B cell (primary cell): Measurements from ENCODE around the gene LMOD2. TPM values are rescaled to one million over a fixed set of nuclear protein-coding genes. Genes with fewer than 3 reads are reported as not detected.

ENCODE experiments used
- ATAC-seq: fragments of 200-7000 bp; cut with Tn5 transposase; one replicate; pipeline ENCODE4 v1.10.0; 2021; ENCODE audit warnings: low read depth, mild to moderate bottlenecking, moderate number of reproducible peaks, moderate library complexity
- CTCF ChIA-PET: fragments of 350-600 bp; sonication (Branson Sonifier 250); formaldehyde crosslinking; loops from one replicate; lab custom pipeline; 2021; ENCODE audit warnings: antibody characterized with exemption, inconsistent platforms; lab: Charles Lee
- POLR2A ChIA-PET: fragments of 350-600 bp; sonication (Branson Sonifier 250); formaldehyde crosslinking; loops from one replicate; lab custom pipeline; 2021; ENCODE audit warnings: antibody characterized with exemption; lab: Charles Lee
- DNase-seq: peaks from one replicate; pipeline ENCODE4 v3.0.0; 2013
- H2AFZ ChIP-seq: 2 replicates; pipeline ENCODE4 v1.6.1; 2012; ENCODE audit warnings: mild to moderate bottlenecking, low read depth, low read length; ENCODE audit not compliant: insufficient read depth, poor library complexity, severe bottlenecking
- H3K27ac ChIP-seq, 2 donors: 1 replicate in 1 of 2; 2 replicates in 1 of 2; pipeline ENCODE4 v1.5.1; 2012 to 2013; ENCODE audit warnings: low read length in 2 of 2, mild to moderate bottlenecking in 2 of 2, moderate library complexity in 1 of 2
- H3K27me3 ChIP-seq, 4 experiments: fragments of 200-600 bp in 1 of 4; sonication (generic) in 1 of 4; replicated peaks in 1 of 4; 1 replicate in 2 of 4; 2 replicates in 2 of 4; pipeline versions ENCODE4 v1.6.1 to v1.7.0; 2013 to 2016; ENCODE audit warnings: low read length in 3 of 4, mild to moderate bottlenecking in 2 of 4, mixed read lengths in 1 of 4, moderate library complexity in 1 of 4; ENCODE audit not compliant: insufficient read depth in 4 of 4, control insufficient read depth in 3 of 4; ENCODE audit errors: control extremely low read depth in 1 of 4
- H3K36me3 ChIP-seq, 2 experiments: replicated peaks in 1 of 2; 1 replicate in 1 of 2; 2 replicates in 1 of 2; pipeline versions ENCODE4 v1.6.1 to v1.7.1; 2013; ENCODE audit warnings: low read length in 1 of 2; ENCODE audit not compliant: insufficient read depth in 2 of 2, control insufficient read depth in 1 of 2; ENCODE audit errors: control extremely low read depth in 1 of 2, extremely low read depth in 1 of 2
- H3K4me1 ChIP-seq, 2 donors: fragments of 200-600 bp in 1 of 2; sonication (generic) in 1 of 2; 1 replicate in 1 of 2; 2 replicates in 1 of 2; pipeline versions ENCODE4 v1.5.1 to v1.6.1; 2013 to 2017; ENCODE audit warnings: low read length in 2 of 2; ENCODE audit not compliant: control insufficient read depth in 2 of 2, insufficient read depth in 2 of 2
- H3K4me2 ChIP-seq: replicated peaks from 2 replicates; pipeline ENCODE3; 2012; ENCODE audit warnings: mild to moderate bottlenecking, low read depth, low read length; ENCODE audit not compliant: poor library complexity, severe bottlenecking
- H3K4me3 ChIP-seq, 5 experiments: fragments of 200-600 bp in 1 of 5; sonication (generic) in 1 of 5; 1 replicate in 3 of 5; 2 replicates in 2 of 5; pipeline versions ENCODE4 v1.5.1 to v1.7.0; 2011 to 2016; ENCODE audit warnings: low read length in 4 of 5, mild to moderate bottlenecking in 4 of 5, low read depth in 2 of 5, control low read depth in 1 of 5, moderate library complexity in 1 of 5; ENCODE audit not compliant: insufficient read depth in 1 of 5; ENCODE audit errors: control extremely low read depth in 1 of 5, extremely low read depth in 1 of 5
- H3K79me2 ChIP-seq: fragments of 200-600 bp; sonication (generic); one replicate; pipeline ENCODE4 v1.6.0; 2016; ENCODE audit warnings: low read length; ENCODE audit not compliant: control insufficient read depth, insufficient read depth
- H3K9ac ChIP-seq: fragments of 200-600 bp; sonication (generic); 2 replicates; pipeline ENCODE4 v1.6.1; 2017; ENCODE audit warnings: mild to moderate bottlenecking, low read length, moderate library complexity
- H3K9me3 ChIP-seq, 3 donors: one replicate each; pipeline versions ENCODE4 v1.6.1 to v1.7.1; 2013; ENCODE audit warnings: low read length in 2 of 3; ENCODE audit not compliant: control insufficient read depth in 2 of 3, insufficient read depth in 1 of 3; ENCODE audit errors: control extremely low read depth in 1 of 3
- H4K20me1 ChIP-seq: 2 replicates; pipeline ENCODE4 v1.6.0; 2012; ENCODE audit warnings: mild to moderate bottlenecking, low read length; ENCODE audit not compliant: insufficient read depth, control insufficient read depth, poor library complexity, severe bottlenecking
- H3K27ac Mint-ChIP-seq: one replicate; pipeline ENCODE4 v1.8.0; 2021; ENCODE audit warnings: mixed read lengths
- H3K27me3 Mint-ChIP-seq: one replicate; pipeline ENCODE4 v1.8.0; 2021; ENCODE audit warnings: mixed read lengths
- H3K4me1 Mint-ChIP-seq: one replicate; pipeline ENCODE4 v1.8.0; 2021; ENCODE audit warnings: mixed read lengths
- H3K4me3 Mint-ChIP-seq: one replicate; pipeline ENCODE4 v1.8.0; 2021; ENCODE audit warnings: mixed read lengths
- H3K9me3 Mint-ChIP-seq: one replicate; pipeline ENCODE4 v1.8.0; 2022; ENCODE audit warnings: mixed read lengths; ENCODE audit not compliant: insufficient read depth
- CTCF ChIP-seq: fragments of 200-600 bp; IDR thresholded peaks from one replicate; pipeline ENCODE4 v1.8.0; 2022; ENCODE audit warnings: antibody characterized with exemption, mild to moderate bottlenecking
- EZH2 ChIP-seq: IDR thresholded peaks from 2 replicates; pipeline ENCODE4 v1.6.1; 2012; ENCODE audit warnings: borderline replicate concordance, low read depth, mild to moderate bottlenecking, moderate library complexity, low read length; ENCODE audit not compliant: insufficient read depth, poor library complexity, severe bottlenecking
- WGBS: methylation state at CpG from one replicate; pipeline ENCODE4 v1.1.5; 2013; ENCODE audit warnings: missing lambda C conversion rate; ENCODE audit not compliant: insufficient coverage; 5-methylcytosine and 5-hydroxymethylcytosine counted together
- intact Hi-C: fragments of 100-400 bp; cut with micrococcal nuclease; formaldehyde crosslinking; loops from one replicate; pipeline ENCODE4 v1.10.0; 2022
- polyA plus RNA-seq: library from polyadenylated mRNA; depleted of rRNA; stranded (reverse); fragments of >200 nt; gene quantifications from 2 replicates; pipeline ENCODE4 v1.2.3, GENCODE V29; 2012
- total RNA-seq, 2 donors: library from RNA; stranded (reverse); fragments of 120-200 nt in 1 of 2; gene quantifications; 1 replicate in 1 of 2; 2 replicates in 1 of 2; pipeline versions ENCODE4 v1.2.3 to v1.2.4, GENCODE V29; 2013 to 2022

The LMOD2 gene
- total and polyA plus RNA-seq, 2 donors (not counting 1 experiment from before 2014, with no cell fraction given) = not detected

GRCh38 chr7:123675181-123675473, 19.5 kb downstream of the LMOD2 start:
- H3K9me3 ChIP-seq = no peaks in the 10 kb centered on the region
- CTCF ChIA-PET = no interaction called here

GRCh38 chr7:123677061-123677715, 21.5 kb downstream of the LMOD2 start:
- Mint-ChIP-seq H3K9me3 (no peaks in the 10 kb centered on the region), H3K27me3 (no peaks in the 10 kb centered on the region), H3K4me1 (no peaks in the 10 kb centered on the region), H3K4me3 (no peak overlapping the region), H3K27ac (no peak overlapping the region)
- Histone ChIP-seq H3K4me1 (no peaks in the 10 kb centered on the region), H4K20me1 (no peaks in the 10 kb centered on the region), H3K4me2 (no peak overlapping the region), H3K79me2 (no peaks in the 10 kb centered on the region), H3K36me3 (peaks cover 0 to 4% of the 10 kb centered on the region in 2 experiments), H3K4me3 (no peak overlapping the region), H3K9me3 (no peaks in the 10 kb centered on the region), H3K9ac (no peak overlapping the region), H2AFZ (no peak overlapping the region), H3K27ac (no peak overlapping the region), H3K27me3 (no peaks in the 10 kb centered on the region)
- intact Hi-C loops = no loop called here
- ChIA-PET POLR2A (no interaction called here), CTCF (interaction anchor here (0.6 to 1.2 kb wide), 2 partner anchors 183 to 188 kb away, joined by 3 to 4 read pairs; no protein-coding TSS in a partner anchor)
- DNase-seq = no peak
- TF ChIP-seq CTCF (no peak), EZH2 (no peak)
- no peak for ATAC-seq
- WGBS = no CpG with 5 or more reads among the region's 2 CpGs

More at GRCh38 chr7:123675181-123675473, 19.5 kb downstream of the LMOD2 start:
- H3K79me2 ChIP-seq = no peaks in the 10 kb centered on the region
- H3K4me3 ChIP-seq = no peak overlapping the region
- no peak overlapping the region for H3K4me2 ChIP-seq
- POLR2A ChIA-PET = no interaction called here
- no peak overlapping the region for H3K4me3 Mint-ChIP-seq
- H3K9me3 Mint-ChIP-seq = no peaks in the 10 kb centered on the region
- no peaks in the 10 kb centered on the region for H3K27me3 ChIP-seq
- no peak overlapping the region for H3K27ac Mint-ChIP-seq
- no peaks in the 10 kb centered on the region for H3K4me1 ChIP-seq
- H3K4me1 Mint-ChIP-seq = no peaks in the 10 kb centered on the region
- DNase-seq (no peak), ATAC-seq (no peak)
- H3K9ac ChIP-seq = no peak overlapping the region
- H2AFZ ChIP-seq = no peak overlapping the region
- TF ChIP-seq CTCF (no peak), EZH2 (no peak)
- no peak overlapping the region for H3K27ac ChIP-seq
- H3K36me3 ChIP-seq = no peaks in the 10 kb centered on the region
- H3K27me3 Mint-ChIP-seq = peaks cover 3% of the 10 kb centered on the region
- intact Hi-C loops = no loop called here
- H4K20me1 ChIP-seq = no peaks in the 10 kb centered on the region
